Osteoblast (primary cell): Measurements from ENCODE around the gene NUDT3. TPM values are rescaled to one million over a fixed set of nuclear protein-coding genes. Genes with fewer than 3 reads are reported as not detected.
A peak's percentile ranks its signal among the peaks of the same experiment; 100 is the strongest.

Source experiments
- DNase-seq: peaks from one replicate; pipeline ENCODE4 v3.0.0; 2011; ENCODE audit warnings: low spot score, mixed read lengths; ENCODE audit not compliant: insufficient read length; ENCODE audit errors: missing footprints
- H2AFZ ChIP-seq: 2 replicates; pipeline ENCODE4 v1.6.0; 2011; ENCODE audit warnings: mild to moderate bottlenecking, low read length
- H3K27ac ChIP-seq: 2 replicates; pipeline ENCODE4 v1.5.1; 2011; ENCODE audit warnings: mild to moderate bottlenecking, low read depth, low read length, moderate library complexity
- H3K27me3 ChIP-seq: 2 replicates; pipeline ENCODE4 v1.6.0; 2012; ENCODE audit warnings: mild to moderate bottlenecking, control low read depth, inconsistent platforms, low read length, moderate library complexity; ENCODE audit not compliant: insufficient read depth
- H3K36me3 ChIP-seq: 2 replicates; pipeline ENCODE4 v1.5.1; 2011; ENCODE audit warnings: mild to moderate bottlenecking, low read length, control low read depth, moderate library complexity; ENCODE audit not compliant: insufficient read depth
- H3K4me1 ChIP-seq: 2 replicates; pipeline ENCODE4 v1.5.1; 2011; ENCODE audit warnings: mild to moderate bottlenecking, low read length, control low read depth, moderate library complexity; ENCODE audit not compliant: insufficient read depth
- H3K4me2 ChIP-seq: 2 replicates; pipeline ENCODE4 v1.6.0; 2011; ENCODE audit warnings: mild to moderate bottlenecking, low read length; ENCODE audit not compliant: insufficient read depth
- H3K4me3 ChIP-seq: fragments of 200-600 bp; sonication (generic); 3 replicates; pipeline ENCODE4 v1.5.1; 2012; ENCODE audit warnings: mild to moderate bottlenecking, low read length, inconsistent platforms; ENCODE audit not compliant: insufficient read depth
- H3K79me2 ChIP-seq: 2 replicates; pipeline ENCODE4 v1.6.0; 2012; ENCODE audit warnings: mild to moderate bottlenecking, low read length, control low read depth, inconsistent platforms; ENCODE audit not compliant: insufficient read depth
- H3K9me3 ChIP-seq: 2 replicates; pipeline ENCODE4 v1.5.1; 2011; ENCODE audit warnings: low read depth, low read length, control low read depth
- H4K20me1 ChIP-seq: 2 replicates; pipeline ENCODE4 v1.6.0; 2012; ENCODE audit warnings: mild to moderate bottlenecking, low read length, control low read depth; ENCODE audit not compliant: insufficient read depth
- total RNA-seq: library from RNA; depleted of rRNA; stranded (reverse); fragments of >200 nt; gene quantifications from 2 replicates; pipeline ENCODE4 v1.2.3, GENCODE V29; 2012
- TF ChIP-seq, protein P1 (sequence below): IDR thresholded peaks from 2 replicates; pipeline ENCODE4 v1.5.1; 2011; ENCODE audit warnings: mild to moderate bottlenecking, low read depth, low read length, moderate library complexity; ENCODE audit errors: extremely low read depth

The NUDT3 gene
- total RNA-seq, 1 donor: 37.6 TPM

DNA sequence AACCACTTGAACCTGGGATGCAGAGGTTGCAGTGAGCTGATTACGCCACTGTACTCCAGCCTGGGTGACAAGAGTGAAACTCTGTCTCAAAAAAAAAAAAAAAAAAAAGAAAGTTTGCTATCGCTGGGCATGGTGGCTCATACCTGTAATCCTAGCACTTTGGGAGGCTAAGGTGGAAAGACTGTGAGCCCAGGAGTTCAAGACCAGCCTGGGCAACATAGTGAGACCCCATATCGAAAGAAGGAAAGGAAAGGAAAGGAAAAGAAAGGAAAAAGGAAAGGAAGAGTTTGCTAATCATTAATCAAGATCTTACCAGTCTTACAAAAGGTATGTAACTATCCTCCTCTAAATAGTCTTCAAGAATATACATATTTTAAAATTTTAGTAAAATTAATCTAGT is 88.3 kb downstream of the NUDT3 start:
- Histone ChIP-seq H3K4me3 (no peak overlapping the region), H3K79me2 (peaks cover 39% of the 10 kb centered on the region), H3K4me2 (no peak overlapping the region), H2AFZ (no peak overlapping the region), H3K9me3 (no peaks in the 10 kb centered on the region), H3K36me3 (no peaks in the 10 kb centered on the region), H3K27ac (no peak overlapping the region), H3K4me1 (peaks cover 7% of the 10 kb centered on the region), H3K27me3 (no peaks in the 10 kb centered on the region), H4K20me1 (peaks cover 28% of the 10 kb centered on the region)
- DNase-seq: no peak
- TF ChIP-seq, protein P1, sequence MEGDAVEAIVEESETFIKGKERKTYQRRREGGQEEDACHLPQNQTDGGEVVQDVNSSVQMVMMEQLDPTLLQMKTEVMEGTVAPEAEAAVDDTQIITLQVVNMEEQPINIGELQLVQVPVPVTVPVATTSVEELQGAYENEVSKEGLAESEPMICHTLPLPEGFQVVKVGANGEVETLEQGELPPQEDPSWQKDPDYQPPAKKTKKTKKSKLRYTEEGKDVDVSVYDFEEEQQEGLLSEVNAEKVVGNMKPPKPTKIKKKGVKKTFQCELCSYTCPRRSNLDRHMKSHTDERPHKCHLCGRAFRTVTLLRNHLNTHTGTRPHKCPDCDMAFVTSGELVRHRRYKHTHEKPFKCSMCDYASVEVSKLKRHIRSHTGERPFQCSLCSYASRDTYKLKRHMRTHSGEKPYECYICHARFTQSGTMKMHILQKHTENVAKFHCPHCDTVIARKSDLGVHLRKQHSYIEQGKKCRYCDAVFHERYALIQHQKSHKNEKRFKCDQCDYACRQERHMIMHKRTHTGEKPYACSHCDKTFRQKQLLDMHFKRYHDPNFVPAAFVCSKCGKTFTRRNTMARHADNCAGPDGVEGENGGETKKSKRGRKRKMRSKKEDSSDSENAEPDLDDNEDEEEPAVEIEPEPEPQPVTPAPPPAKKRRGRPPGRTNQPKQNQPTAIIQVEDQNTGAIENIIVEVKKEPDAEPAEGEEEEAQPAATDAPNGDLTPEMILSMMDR: no peak

DNA sequence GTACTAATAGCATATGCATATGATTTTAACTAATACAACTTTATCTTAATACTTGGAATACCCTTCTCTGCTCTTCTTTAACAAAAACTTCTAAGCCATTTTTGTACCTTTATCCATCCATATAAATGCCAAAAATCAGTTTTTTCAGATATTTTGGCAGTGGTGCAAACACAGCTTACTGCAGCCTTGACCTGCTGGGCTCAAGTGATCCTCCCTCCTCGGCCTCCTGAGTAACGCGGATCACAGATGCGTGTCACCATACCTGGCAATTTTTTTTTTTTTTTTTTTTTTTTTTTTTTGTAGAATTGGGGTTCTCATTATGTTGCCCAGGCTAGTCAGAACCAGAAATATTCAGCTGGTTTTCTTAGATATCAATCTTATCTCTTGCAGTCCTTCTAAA is 89.5 kb downstream of the NUDT3 start:
- peaks cover 7% of the 10 kb centered on the region for H3K4me1 ChIP-seq
- TF ChIP-seq, protein P1: no peak
- peaks cover 35% of the 10 kb centered on the region for H3K79me2 ChIP-seq
- H3K4me2 ChIP-seq: no peak overlapping the region
- H2AFZ ChIP-seq: no peak overlapping the region
- no peaks in the 10 kb centered on the region for H3K36me3 ChIP-seq
- no peaks in the 10 kb centered on the region for H3K9me3 ChIP-seq
- no peak overlapping the region for H3K4me3 ChIP-seq
- no peak for DNase-seq
- H3K27ac ChIP-seq: no peak overlapping the region
- H4K20me1 ChIP-seq: peaks cover 30% of the 10 kb centered on the region
- no peaks in the 10 kb centered on the region for H3K27me3 ChIP-seq

DNA sequence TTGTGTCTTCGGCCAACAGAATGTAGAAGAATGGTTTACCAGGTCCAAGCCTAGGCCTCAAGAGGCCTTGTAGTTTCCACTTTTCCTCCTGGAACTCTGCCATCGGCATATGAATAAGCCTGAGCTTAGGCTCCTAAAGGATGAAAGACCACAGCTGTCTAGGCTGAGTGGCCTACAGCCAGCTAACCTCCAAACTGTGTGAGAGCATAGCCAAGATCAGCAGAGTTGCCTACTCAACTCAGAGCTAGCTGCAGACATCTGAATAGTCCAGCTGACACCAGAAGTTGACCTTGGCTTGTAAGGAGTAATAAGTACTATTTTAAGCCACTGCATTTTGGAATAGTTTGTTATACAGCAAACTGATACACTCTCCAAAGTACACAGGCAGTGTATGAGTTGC is 91.1 kb downstream of the NUDT3 start:
- Histone ChIP-seq H3K27ac (peak overlapping the region; percentile 39), H3K27me3 (no peaks in the 10 kb centered on the region), H3K4me2 (peak overlapping the region; percentile 13), H3K9me3 (no peaks in the 10 kb centered on the region), H3K79me2 (peaks cover 33% of the 10 kb centered on the region), H3K4me1 (peaks cover 7% of the 10 kb centered on the region), H3K36me3 (no peaks in the 10 kb centered on the region), H3K4me3 (no peak overlapping the region), H4K20me1 (peaks cover 19% of the 10 kb centered on the region), H2AFZ (no peak overlapping the region)
- peak; percentile 80 for DNase-seq
- TF ChIP-seq, protein P1: no peak

DNA sequence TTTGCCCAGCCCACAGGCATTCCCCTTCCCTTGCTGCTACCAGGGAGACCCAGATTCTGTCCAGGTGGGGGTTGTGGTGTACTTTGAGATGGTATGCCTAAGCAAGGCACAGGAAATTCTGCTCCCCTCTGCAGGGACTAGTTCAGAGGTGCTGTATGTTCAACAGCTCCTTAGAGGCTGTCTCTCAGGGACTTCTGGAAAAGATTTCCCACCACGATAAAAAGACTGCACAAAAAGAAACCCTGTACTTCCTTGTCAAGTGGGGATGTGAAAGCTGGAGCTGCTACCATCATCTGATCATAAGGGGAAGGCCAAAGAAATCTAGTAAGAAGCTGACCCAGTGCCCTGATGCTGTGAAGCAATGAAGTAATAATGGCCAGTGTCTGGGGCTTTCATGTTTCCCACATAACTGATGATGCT is 92.1 kb downstream of the NUDT3 start:
- DNase-seq: no peak
- H3K27me3 ChIP-seq: no peaks in the 10 kb centered on the region

More for the DNA sequence above, 92.1 kb downstream of the NUDT3 start:
- Histone ChIP-seq H3K4me1 (peaks cover 7% of the 10 kb centered on the region), H2AFZ (no peak overlapping the region), H3K79me2 (peaks cover 24% of the 10 kb centered on the region), H3K36me3 (no peaks in the 10 kb centered on the region), H3K4me2 (no peak overlapping the region), H3K27ac (no peak overlapping the region), H3K9me3 (no peaks in the 10 kb centered on the region), H4K20me1 (peaks cover 14% of the 10 kb centered on the region), H3K4me3 (no peak overlapping the region)
- TF ChIP-seq, protein P1: no peak
